Heart right ventricle (tissue), 16 donors: ENCODE results near the gene KIAA1614. TPM values are rescaled to one million over a fixed set of nuclear protein-coding genes. Genes with fewer than 3 reads are reported as not detected.

Source experiments
- ATAC-seq, 8 donors: fragments of 200-7000 bp; cut with Tn5 transposase; one replicate each; pipeline ENCODE4 v1.9.1; 2020; ENCODE audit warnings: mild to moderate bottlenecking in 8 of 8, moderate library complexity in 8 of 8, moderate number of reproducible peaks in 1 of 8
- DNase-seq, 2 donors: peaks; one replicate each; pipeline ENCODE4 v3.0.0-alpha.2; 2020
- H3K27ac ChIP-seq, 10 donors: fragments of 200-600 bp; sonication (generic) in 2 of 10; one replicate each; pipeline versions ENCODE4 v1.5.0 to v1.8.0; 2020 to 2022; ENCODE audit warnings: mild to moderate bottlenecking in 3 of 10
- H3K27me3 ChIP-seq, 7 donors: fragments of 200-600 bp; one replicate each; pipeline ENCODE4 v1.8.0; 2021 to 2022; ENCODE audit warnings: mild to moderate bottlenecking in 2 of 7
- H3K36me3 ChIP-seq, 9 donors: fragments of 200-600 bp; sonication (generic) in 1 of 9; one replicate each; pipeline versions ENCODE4 v1.5.0 to v1.8.0; 2020 to 2022; ENCODE audit warnings: mild to moderate bottlenecking in 2 of 9
- H3K4me1 ChIP-seq, 9 donors: fragments of 200-600 bp; sonication (generic) in 1 of 9; one replicate each; pipeline versions ENCODE4 v1.5.0 to v1.8.0; 2020 to 2022; ENCODE audit warnings: mild to moderate bottlenecking in 4 of 9
- H3K4me3 ChIP-seq, 10 donors: fragments of 200-600 bp; sonication (generic) in 2 of 10; one replicate each; pipeline versions ENCODE4 v1.5.0 to v1.8.0; 2020 to 2022; ENCODE audit warnings: mild to moderate bottlenecking in 7 of 10, moderate library complexity in 2 of 10
- H3K9me3 ChIP-seq, 11 donors: fragments of 200-600 bp in 10 of 11; sonication (generic) in 2 of 11; one replicate each; pipeline versions ENCODE4 v1.5.0 to v1.8.0; 2013 to 2022; ENCODE audit warnings: mild to moderate bottlenecking in 2 of 11, control low read depth in 1 of 11, moderate library complexity in 1 of 11
- WGBS, 2 donors: extraction: QIAGEN DNeasy Blood & Tissue Kit; methylation state at CpG; one replicate each; pipeline ENCODE4 v1.1.7; 2013; ENCODE audit warnings: inconsistent platforms in 1 of 2; 5-methylcytosine and 5-hydroxymethylcytosine counted together
- intact Hi-C, 10 donors: fragments of 100-400 bp; cut with DNase I; formaldehyde crosslinking; loops; one replicate each; pipeline versions ENCODE4 v1.11.1 to v1.14.2; 2022
- long read RNA-seq, 3 donors: library from polyadenylated mRNA; unstranded; transcript quantifications; one replicate each; pipeline ENCODE4 v2.0.0, GENCODE V29; 2020 to 2021
- polyA plus RNA-seq, 2 donors: library from polyadenylated mRNA; stranded (reverse); fragments of 200-250 nt; gene quantifications; one replicate each; pipeline ENCODE4 v1.2.3, GENCODE V29; 2013
- total RNA-seq, 10 donors: library from RNA; stranded (reverse); fragmentation: NEBNext Ultra II Directional in 3 of 10; extraction: Animal tissue kit (Norgen Biotek cat#: 25700) in 3 of 10; gene quantifications; one replicate each; pipeline versions ENCODE4 v1.2.1 to v1.2.4, GENCODE V29; 2021 to 2023
- TF ChIP-seq, protein P1 (sequence below), 9 donors: fragments of 200-600 bp; sonication (generic) in 2 of 9; IDR thresholded peaks; one replicate each; pipeline versions ENCODE4 v1.5.0 to v1.8.0; 2021 to 2022; ENCODE audit warnings: antibody characterized with exemption in 9 of 9, mild to moderate bottlenecking in 5 of 9, moderate library complexity in 1 of 9
- donor health status: Arrhythmogenic right ventricular cardiomyopathy.
- donor health status: ischemic (EF 13 %, LVEDD 7.1; RV severe dilation, severe dysfunction).
- donor health status: healthy with polysubstance abuse.
- donor health status: DM: no; HTN: yes; CAD: no.
- donor health status: DM: no; HTN: no; CAD: no.
- donor health status: ischemic (EF 25% LVEDD 6.9; RV normal size, moderate dysfunction).
- donor health status: ischemic (EF 25% LVEDD 5.7; RV mildly dilated, moderate dysfunction).
- donor health status: healthy.
- donor health status: DM: yes; HTN: yes; CAD: no.
- donor health status: Ischemic cardiomyopathy.
- donor health status: ischemic (EF 35%, LVEDD 5.7; RV mildly dilated, moderate dysfunction).
- donor health status: nonischemic (EF 11% LVEDD 7.7; RV severe dilation, severe dysfunction).
- donor health status: DM: yes; HTN: yes; CAD: no.
- donor health status: PGD.
- donor health status: ischemic (EF 29% LVEDD 5.4; RV normal size, mild dysfunction).
- donor health status: nonischemic (EF 23%, LVEDD 6.1; RV moderate dilation, normal function).

The KIAA1614 gene, protein sequence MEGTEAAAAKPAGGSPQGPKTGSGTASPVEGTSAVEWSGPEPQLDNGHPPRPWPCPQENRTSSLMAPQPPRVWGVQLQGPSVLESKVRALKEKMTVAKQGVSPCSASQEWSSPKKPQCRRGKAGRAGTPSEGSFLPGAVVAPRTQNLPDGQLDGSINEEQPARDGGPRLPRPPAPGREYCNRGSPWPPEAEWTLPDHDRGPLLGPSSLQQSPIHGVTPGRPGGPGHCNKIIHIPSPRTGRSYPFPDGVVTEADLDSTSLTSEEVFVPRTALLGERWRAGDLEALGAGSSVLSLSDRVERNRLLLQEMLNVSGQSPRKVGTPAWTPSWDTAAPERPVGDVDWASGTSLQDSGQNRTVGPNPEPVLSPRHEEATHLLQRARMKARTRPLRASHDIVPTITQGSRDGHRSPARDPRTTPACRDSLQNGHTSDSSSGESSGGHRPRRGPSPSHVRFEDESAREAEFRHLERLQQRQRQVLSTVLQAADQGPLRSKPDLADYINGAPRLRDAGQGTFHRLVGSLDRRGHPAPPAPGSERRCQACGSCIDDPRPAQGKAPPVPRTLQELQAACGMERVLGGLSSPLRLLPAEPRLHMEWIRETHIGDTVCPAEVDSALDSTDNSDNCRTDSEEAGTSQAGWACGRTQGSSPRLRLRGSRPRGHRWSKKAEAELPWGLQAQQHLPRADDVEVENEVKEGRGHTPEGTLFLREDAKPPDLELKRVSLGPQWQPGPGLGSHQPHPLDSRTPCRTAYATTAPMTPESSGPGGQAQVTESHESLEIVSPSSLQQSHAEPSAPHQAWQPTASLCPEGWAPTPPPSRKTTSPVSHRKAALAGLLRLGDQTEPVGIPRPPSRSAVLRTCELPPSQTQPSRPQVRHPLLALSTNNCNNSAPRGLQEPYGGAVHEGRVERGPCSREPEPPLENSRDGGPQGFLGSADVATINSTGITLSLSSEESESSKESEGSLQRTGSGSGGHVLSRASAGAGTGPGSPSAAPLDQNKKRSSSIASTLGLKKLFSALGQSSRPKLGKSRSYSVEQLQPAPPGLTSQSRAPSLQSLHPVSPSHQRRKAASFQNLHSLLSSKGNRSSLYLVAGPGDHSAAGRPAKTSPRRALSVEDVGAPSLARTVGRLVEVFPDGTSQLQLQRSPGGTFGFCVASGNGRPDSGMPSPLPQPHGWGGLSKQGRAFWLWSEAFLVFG
- total RNA-seq = 10 to 100 TPM in 1 of 10 donors, 1 to 10 TPM in 9; 4.7 to 13.6 (median 6.4) TPM
- 1 to 10 TPM; 5.0 to 7.3 TPM for polyA plus RNA-seq
- long read RNA-seq, donor 1, partial matches to known transcripts = 3 of 6 reads
- long read RNA-seq, donor 1, other reads (novel, unspliced or antisense) = 2 of 6 reads
- long read RNA-seq, donor 2, partial matches to known transcripts = 5 of 10 reads
- long read RNA-seq, donor 2, other reads (novel, unspliced or antisense) = 4 of 10 reads
- long read RNA-seq, donor 3, partial matches to known transcripts = 0 of 9 reads
- long read RNA-seq, donor 3, other reads (novel, unspliced or antisense) = 7 of 9 reads

DNA sequence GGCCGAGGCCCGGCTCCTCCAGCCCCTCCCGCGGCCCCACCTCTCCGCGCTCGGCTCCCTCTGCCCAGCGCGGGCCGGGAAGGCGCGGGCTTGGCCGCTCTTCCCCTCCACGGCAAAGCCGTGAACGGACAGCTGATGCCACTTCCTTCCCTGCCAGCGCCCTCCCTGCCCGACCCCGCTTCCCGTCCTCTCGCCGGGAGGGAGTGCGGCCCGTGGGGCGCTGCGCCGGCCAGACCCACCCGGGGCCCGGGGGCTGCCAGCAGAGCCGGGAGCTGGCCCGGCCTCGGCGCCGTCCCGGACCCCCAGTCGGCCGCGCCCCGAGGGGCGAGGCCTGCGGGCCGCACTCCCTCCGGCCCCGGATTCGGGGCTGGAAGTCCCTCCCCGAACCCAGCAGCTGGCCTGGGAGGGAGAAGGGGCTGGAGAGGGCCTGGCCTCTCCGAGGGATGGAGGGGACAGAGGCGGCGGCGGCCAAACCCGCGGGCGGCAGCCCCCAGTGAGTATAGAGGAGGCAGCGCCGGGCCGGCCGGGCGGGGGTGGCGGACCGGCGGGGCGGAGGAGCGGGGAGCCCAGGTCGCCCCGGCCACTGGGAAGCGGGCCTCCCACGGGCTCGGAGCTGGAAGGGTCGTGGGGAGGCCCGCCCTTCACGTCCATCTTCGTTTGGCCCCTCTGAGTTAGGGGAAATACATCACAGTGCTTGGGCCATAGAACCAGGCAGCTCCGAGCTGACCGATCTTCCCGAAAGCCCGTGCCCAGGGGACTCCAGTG, at the start of gene KIAA1614:
Gene KIAA1614 (plus strand): TSS at position 97 of the 765 bp plus-strand sequence. CDS start 347 bp downstream, at position 444.
- Histone ChIP-seq H3K36me3 (peaks cover 0 to 13% (median 0%) of the 10 kb centered on the region in 9 donors), H3K27ac (peak within 1 kb of the TSS; percentile 76 to 96 (median 88)), H3K4me3 (peak within 1 kb of the TSS; percentile 41 to 89 (median 66)), H3K9me3 (no peaks in the 10 kb centered on the region), H3K27me3 (peaks cover 0 to 45% (median 0%) of the 10 kb centered on the region in 7 donors), H3K4me1 (peaks cover 5 to 29% (median 18%) of the 10 kb centered on the region in 9 donors)
- DNase-seq (peak; percentile 30 to 54), ATAC-seq (peak; percentile 32 to 87 (median 78))
- WGBS, 2 donors = 2% methylated on average over 57 to 76 of the region's 76 CpGs
- TF ChIP-seq, protein P1, sequence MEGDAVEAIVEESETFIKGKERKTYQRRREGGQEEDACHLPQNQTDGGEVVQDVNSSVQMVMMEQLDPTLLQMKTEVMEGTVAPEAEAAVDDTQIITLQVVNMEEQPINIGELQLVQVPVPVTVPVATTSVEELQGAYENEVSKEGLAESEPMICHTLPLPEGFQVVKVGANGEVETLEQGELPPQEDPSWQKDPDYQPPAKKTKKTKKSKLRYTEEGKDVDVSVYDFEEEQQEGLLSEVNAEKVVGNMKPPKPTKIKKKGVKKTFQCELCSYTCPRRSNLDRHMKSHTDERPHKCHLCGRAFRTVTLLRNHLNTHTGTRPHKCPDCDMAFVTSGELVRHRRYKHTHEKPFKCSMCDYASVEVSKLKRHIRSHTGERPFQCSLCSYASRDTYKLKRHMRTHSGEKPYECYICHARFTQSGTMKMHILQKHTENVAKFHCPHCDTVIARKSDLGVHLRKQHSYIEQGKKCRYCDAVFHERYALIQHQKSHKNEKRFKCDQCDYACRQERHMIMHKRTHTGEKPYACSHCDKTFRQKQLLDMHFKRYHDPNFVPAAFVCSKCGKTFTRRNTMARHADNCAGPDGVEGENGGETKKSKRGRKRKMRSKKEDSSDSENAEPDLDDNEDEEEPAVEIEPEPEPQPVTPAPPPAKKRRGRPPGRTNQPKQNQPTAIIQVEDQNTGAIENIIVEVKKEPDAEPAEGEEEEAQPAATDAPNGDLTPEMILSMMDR (IDR thresholded peaks at IDR 0.05) = no peak
- intact Hi-C loops = no loop called here

DNA sequence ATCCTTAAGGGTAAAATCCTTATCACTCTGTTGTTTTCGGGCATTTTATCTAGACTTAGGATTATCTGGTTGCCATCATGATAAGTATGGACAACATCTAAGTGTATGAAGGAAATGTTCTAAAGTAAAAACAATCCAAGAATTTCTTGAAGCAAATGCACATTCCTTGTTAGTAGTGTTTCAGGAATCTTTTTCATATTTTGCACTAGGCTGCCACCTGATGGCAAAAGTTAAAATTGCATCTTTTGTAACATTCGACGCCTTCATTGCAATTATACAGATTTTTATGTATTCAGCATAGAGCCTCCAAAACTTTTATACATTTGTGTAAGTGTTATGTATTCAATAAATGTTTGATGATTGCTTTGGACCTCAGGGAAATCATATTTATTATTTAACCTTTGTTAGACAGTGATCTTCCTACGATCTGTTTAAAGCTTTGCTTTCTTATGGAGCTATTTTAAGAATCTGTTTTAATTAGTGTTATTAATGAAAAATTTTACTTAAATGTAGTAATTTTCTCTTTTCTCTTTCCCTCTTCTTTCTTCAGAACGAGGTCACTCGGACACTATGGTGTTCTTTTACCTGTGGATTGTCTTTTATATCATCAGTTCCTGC, 49.4 kb upstream of the KIAA1614 start:
- TF ChIP-seq, protein P1 (IDR thresholded peaks at IDR 0.05) = peak; percentile 59 to 88 (median 79)
- intact Hi-C loops = loop anchor here (5.0 kb wide), 4 partner anchors 231 to 346 kb away; partner anchors contain the start of gene XPR1 (in 4 of the 10)
- peak in 1 of 2 donors; percentile 24 for DNase-seq
- no peak overlapping the region for H3K4me3 ChIP-seq
- H3K27me3 ChIP-seq = no peaks in the 10 kb centered on the region
- peak overlapping the region in 1 of 10 donors; percentile 16 for H3K27ac ChIP-seq
- WGBS, 2 donors = 24 to 26% methylated on average over 6 of the region's 6 CpGs
- H3K36me3 ChIP-seq = peaks cover 0 to 37% (median 18%) of the 10 kb centered on the region in 9 donors
- ATAC-seq = peak in 2 of 8 donors; percentile 33 to 41
- peaks cover 0 to 15% (median 0%) of the 10 kb centered on the region in 9 donors for H3K4me1 ChIP-seq
- no peaks in the 10 kb centered on the region for H3K9me3 ChIP-seq

DNA sequence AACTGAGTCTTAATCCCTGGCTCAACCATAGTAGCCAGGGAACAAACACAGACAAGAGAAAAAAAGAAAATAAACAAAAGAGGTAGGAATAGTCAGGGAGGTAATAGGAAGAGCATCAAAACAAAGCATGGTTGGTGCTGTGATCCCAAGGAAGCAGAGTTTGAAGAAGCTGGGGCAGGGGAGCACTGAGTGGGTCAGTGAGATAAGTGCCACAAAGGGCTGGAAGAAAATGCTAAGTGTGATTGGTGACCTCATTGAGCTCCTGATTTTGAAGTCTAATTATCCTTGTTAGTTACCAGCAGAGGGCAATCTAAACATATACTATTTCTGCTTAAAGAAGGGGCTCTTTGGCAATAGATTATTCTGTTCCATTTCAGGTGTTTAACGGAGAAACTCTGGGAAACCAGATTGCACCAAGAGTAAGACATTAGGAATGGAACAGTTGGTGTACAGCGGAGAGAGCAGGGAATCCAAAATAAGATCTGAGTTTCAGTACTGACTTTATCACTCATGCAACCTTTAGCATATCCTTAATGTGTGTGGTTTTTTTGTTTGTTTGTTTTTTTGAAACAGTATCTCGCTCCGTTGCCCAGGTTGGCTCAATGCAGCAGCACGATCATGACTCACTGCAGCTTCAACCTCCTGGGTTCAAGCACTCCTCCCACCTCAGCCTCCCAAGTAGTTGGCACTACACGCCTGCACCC, 30.7 kb upstream of the KIAA1614 start:
- 64 to 68% methylated on average over 6 of the region's 6 CpGs for WGBS, 2 donors
- peak; percentile 47 to 69 (median 59) for ATAC-seq
- peaks cover 0 to 19% (median 4%) of the 10 kb centered on the region in 9 donors for H3K4me1 ChIP-seq
- intact Hi-C loops = loop anchor here (1.0 to 10.0 kb wide), 7 partner anchors 260 to 285 kb away; no protein-coding TSS in a partner anchor
- no peaks in the 10 kb centered on the region for H3K27me3 ChIP-seq
- H3K9me3 ChIP-seq = no peaks in the 10 kb centered on the region
- no peak overlapping the region for H3K4me3 ChIP-seq
- H3K36me3 ChIP-seq = peaks cover 0 to 100% (median 11%) of the 10 kb centered on the region in 9 donors
- TF ChIP-seq, protein P1 (IDR thresholded peaks at IDR 0.05) = peak in 8 of 9 donors; percentile 36 to 70 (median 54)
- H3K27ac ChIP-seq = peak overlapping the region in 1 of 10 donors; percentile 2
- no peak for DNase-seq
